H1 (cell line): Measurements from ENCODE around the gene ZNF521. TPM values are rescaled to one million over a fixed set of nuclear protein-coding genes. Genes with fewer than 3 reads are reported as not detected.

Source experiments
- RAD21 ChIP-seq, 2 experiments: IDR thresholded peaks in 1 of 2; conservative IDR thresholded peaks in 1 of 2; 2 replicates each; pipeline ENCODE4 v1.6.1; 2011; ENCODE audit warnings: low read depth in 2 of 2, low read length in 2 of 2, improper control_type of control experiment in 1 of 2, inconsistent platforms in 1 of 2, mild to moderate bottlenecking in 1 of 2, moderate library complexity in 1 of 2
- polyA plus RNA-seq, 7 experiments: library from polyadenylated mRNA; depleted of rRNA in 3 of 7; stranded (reverse) in 5 of 7; unstranded in 2 of 7; fragments of >200 nt in 5 of 7; fragments of 200-250 nt in 2 of 7; gene quantifications; 1 replicate in 5 of 7; 2 replicates in 1 of 7; 4 replicates in 1 of 7; pipeline versions ENCODE4 v1.2.1 to v1.2.3, GENCODE V29; 2011 to 2013; ENCODE audit warnings: missing spikeins in 2 of 7, mixed read lengths in 2 of 7
- total RNA-seq: library from RNA; stranded (reverse); fragmentation: NEBNext Ultra II Directional; extraction: Animal tissue kit (Norgen Biotek cat#: 25700); gene quantifications from 2 replicates; pipeline ENCODE4 v1.2.1, GENCODE V29; 2021
- TF ChIP-seq, protein P1 (sequence below): fragments of 300-600 bp; sonication (generic); IDR thresholded peaks from 2 replicates; pipeline ENCODE4 v1.7.1; 2012; ENCODE audit warnings: low read length, moderate library complexity, mild to moderate bottlenecking, inconsistent platforms; ENCODE audit not compliant: insufficient replicate concordance
- TF ChIP-seq, protein P2 (sequence below), 3 experiments: IDR thresholded peaks; 1 replicate in 2 of 3; 2 replicates in 1 of 3; pipeline versions ENCODE4 v1.5.1 to v1.6.1; 2011; ENCODE audit warnings: low read length in 3 of 3, mild to moderate bottlenecking in 3 of 3, inconsistent platforms in 2 of 3, low read depth in 1 of 3, moderate library complexity in 1 of 3; ENCODE audit not compliant: insufficient read depth in 1 of 3; ENCODE audit errors: control extremely low read depth in 1 of 3

ZNF521 gene
- total and polyA plus RNA-seq, 2 of the 8 experiments (the other 6 are each of a cell fraction or from before 2014, with no cell fraction given) = 9.5 to 15.8 TPM

- TF ChIP-seq, protein P1, sequence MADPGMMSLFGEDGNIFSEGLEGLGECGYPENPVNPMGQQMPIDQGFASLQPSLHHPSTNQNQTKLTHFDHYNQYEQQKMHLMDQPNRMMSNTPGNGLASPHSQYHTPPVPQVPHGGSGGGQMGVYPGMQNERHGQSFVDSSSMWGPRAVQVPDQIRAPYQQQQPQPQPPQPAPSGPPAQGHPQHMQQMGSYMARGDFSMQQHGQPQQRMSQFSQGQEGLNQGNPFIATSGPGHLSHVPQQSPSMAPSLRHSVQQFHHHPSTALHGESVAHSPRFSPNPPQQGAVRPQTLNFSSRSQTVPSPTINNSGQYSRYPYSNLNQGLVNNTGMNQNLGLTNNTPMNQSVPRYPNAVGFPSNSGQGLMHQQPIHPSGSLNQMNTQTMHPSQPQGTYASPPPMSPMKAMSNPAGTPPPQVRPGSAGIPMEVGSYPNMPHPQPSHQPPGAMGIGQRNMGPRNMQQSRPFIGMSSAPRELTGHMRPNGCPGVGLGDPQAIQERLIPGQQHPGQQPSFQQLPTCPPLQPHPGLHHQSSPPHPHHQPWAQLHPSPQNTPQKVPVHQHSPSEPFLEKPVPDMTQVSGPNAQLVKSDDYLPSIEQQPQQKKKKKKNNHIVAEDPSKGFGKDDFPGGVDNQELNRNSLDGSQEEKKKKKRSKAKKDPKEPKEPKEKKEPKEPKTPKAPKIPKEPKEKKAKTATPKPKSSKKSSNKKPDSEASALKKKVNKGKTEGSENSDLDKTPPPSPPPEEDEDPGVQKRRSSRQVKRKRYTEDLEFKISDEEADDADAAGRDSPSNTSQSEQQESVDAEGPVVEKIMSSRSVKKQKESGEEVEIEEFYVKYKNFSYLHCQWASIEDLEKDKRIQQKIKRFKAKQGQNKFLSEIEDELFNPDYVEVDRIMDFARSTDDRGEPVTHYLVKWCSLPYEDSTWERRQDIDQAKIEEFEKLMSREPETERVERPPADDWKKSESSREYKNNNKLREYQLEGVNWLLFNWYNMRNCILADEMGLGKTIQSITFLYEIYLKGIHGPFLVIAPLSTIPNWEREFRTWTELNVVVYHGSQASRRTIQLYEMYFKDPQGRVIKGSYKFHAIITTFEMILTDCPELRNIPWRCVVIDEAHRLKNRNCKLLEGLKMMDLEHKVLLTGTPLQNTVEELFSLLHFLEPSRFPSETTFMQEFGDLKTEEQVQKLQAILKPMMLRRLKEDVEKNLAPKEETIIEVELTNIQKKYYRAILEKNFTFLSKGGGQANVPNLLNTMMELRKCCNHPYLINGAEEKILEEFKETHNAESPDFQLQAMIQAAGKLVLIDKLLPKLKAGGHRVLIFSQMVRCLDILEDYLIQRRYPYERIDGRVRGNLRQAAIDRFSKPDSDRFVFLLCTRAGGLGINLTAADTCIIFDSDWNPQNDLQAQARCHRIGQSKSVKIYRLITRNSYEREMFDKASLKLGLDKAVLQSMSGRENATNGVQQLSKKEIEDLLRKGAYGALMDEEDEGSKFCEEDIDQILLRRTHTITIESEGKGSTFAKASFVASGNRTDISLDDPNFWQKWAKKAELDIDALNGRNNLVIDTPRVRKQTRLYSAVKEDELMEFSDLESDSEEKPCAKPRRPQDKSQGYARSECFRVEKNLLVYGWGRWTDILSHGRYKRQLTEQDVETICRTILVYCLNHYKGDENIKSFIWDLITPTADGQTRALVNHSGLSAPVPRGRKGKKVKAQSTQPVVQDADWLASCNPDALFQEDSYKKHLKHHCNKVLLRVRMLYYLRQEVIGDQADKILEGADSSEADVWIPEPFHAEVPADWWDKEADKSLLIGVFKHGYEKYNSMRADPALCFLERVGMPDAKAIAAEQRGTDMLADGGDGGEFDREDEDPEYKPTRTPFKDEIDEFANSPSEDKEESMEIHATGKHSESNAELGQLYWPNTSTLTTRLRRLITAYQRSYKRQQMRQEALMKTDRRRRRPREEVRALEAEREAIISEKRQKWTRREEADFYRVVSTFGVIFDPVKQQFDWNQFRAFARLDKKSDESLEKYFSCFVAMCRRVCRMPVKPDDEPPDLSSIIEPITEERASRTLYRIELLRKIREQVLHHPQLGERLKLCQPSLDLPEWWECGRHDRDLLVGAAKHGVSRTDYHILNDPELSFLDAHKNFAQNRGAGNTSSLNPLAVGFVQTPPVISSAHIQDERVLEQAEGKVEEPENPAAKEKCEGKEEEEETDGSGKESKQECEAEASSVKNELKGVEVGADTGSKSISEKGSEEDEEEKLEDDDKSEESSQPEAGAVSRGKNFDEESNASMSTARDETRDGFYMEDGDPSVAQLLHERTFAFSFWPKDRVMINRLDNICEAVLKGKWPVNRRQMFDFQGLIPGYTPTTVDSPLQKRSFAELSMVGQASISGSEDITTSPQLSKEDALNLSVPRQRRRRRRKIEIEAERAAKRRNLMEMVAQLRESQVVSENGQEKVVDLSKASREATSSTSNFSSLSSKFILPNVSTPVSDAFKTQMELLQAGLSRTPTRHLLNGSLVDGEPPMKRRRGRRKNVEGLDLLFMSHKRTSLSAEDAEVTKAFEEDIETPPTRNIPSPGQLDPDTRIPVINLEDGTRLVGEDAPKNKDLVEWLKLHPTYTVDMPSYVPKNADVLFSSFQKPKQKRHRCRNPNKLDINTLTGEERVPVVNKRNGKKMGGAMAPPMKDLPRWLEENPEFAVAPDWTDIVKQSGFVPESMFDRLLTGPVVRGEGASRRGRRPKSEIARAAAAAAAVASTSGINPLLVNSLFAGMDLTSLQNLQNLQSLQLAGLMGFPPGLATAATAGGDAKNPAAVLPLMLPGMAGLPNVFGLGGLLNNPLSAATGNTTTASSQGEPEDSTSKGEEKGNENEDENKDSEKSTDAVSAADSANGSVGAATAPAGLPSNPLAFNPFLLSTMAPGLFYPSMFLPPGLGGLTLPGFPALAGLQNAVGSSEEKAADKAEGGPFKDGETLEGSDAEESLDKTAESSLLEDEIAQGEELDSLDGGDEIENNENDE = no peak
- TF ChIP-seq RAD21 (IDR thresholded peaks at IDR 0.05 in 1 of 2, conservative IDR thresholded peaks at IDR 0.05 in 1 of 2; ENCODE audit: low read depth in 2 of 2, low read length in 2 of 2) = 0 out of 4 replicates have a peak, but pooled peaks of 1 of the 2 experiments have one; percentile 9
- TF ChIP-seq, protein P2, sequence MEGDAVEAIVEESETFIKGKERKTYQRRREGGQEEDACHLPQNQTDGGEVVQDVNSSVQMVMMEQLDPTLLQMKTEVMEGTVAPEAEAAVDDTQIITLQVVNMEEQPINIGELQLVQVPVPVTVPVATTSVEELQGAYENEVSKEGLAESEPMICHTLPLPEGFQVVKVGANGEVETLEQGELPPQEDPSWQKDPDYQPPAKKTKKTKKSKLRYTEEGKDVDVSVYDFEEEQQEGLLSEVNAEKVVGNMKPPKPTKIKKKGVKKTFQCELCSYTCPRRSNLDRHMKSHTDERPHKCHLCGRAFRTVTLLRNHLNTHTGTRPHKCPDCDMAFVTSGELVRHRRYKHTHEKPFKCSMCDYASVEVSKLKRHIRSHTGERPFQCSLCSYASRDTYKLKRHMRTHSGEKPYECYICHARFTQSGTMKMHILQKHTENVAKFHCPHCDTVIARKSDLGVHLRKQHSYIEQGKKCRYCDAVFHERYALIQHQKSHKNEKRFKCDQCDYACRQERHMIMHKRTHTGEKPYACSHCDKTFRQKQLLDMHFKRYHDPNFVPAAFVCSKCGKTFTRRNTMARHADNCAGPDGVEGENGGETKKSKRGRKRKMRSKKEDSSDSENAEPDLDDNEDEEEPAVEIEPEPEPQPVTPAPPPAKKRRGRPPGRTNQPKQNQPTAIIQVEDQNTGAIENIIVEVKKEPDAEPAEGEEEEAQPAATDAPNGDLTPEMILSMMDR (IDR thresholded peaks at IDR 0.05; ENCODE audit: control extremely low read depth in 1 of 3, insufficient read depth in 1 of 3, low read depth in 1 of 3, low read length in 3 of 3) = peak in 1 of 3 experiments; percentile 20; a peak in 1 of 4 replicates
Observed at GRCh38 chr18:25141399-25141798, 210.6 kb downstream of the ZNF521 start (continued).
